Islet precursor cell (in vitro differentiated cells): ENCODE measurements around the gene RPTOR.

Experiments
- DNase-seq: peaks from one replicate; pipeline ENCODE4 v3.0.0-alpha.2; 2018

RPTOR gene

GRCh38 chr17:81012574-81013447, 468.2 kb downstream of the RPTOR start:
- no peak for DNase-seq

DNA sequence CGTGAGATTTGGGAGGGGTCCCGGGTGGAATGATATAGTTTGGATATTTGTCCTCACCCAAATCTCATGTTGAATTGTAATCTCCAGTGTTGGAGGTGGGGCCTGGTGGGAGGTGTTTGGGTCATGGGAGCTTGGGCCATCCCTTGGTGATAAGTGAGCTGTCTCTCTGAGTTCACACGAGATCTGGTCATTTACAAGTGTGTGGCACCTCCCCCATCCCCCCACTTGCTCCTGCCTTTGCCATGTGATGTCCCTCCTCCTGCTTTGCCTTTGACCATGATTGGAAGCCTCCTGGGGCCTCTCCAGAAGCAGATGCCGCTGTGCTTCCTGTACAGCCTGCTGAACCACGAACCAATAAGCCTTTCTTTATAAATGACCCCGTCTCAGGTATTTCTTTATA, 469.0 kb downstream of the RPTOR start:
- DNase-seq, result no peak

GRCh38 chr17:81015136-81015535, 470.5 kb downstream of the RPTOR start:
- no peak for DNase-seq
